Osteoblast (primary cell): ENCODE data around the gene IGSF11. TPM values are rescaled to one million over a fixed set of nuclear protein-coding genes. Genes with fewer than 3 reads are reported as not detected.

Experiments used
- DNase-seq: peaks from one replicate; pipeline ENCODE4 v3.0.0; 2011; ENCODE audit warnings: low spot score, mixed read lengths; ENCODE audit not compliant: insufficient read length; ENCODE audit errors: missing footprints
- H2AFZ ChIP-seq: 2 replicates; pipeline ENCODE4 v1.6.0; 2011; ENCODE audit warnings: mild to moderate bottlenecking, low read length
- H3K27ac ChIP-seq: 2 replicates; pipeline ENCODE4 v1.5.1; 2011; ENCODE audit warnings: mild to moderate bottlenecking, low read depth, low read length, moderate library complexity
- H3K27me3 ChIP-seq: 2 replicates; pipeline ENCODE4 v1.6.0; 2012; ENCODE audit warnings: mild to moderate bottlenecking, control low read depth, inconsistent platforms, low read length, moderate library complexity; ENCODE audit not compliant: insufficient read depth
- H3K36me3 ChIP-seq: 2 replicates; pipeline ENCODE4 v1.5.1; 2011; ENCODE audit warnings: mild to moderate bottlenecking, low read length, control low read depth, moderate library complexity; ENCODE audit not compliant: insufficient read depth
- H3K4me1 ChIP-seq: 2 replicates; pipeline ENCODE4 v1.5.1; 2011; ENCODE audit warnings: mild to moderate bottlenecking, low read length, control low read depth, moderate library complexity; ENCODE audit not compliant: insufficient read depth
- H3K4me2 ChIP-seq: 2 replicates; pipeline ENCODE4 v1.6.0; 2011; ENCODE audit warnings: mild to moderate bottlenecking, low read length; ENCODE audit not compliant: insufficient read depth
- H3K4me3 ChIP-seq: fragments of 200-600 bp; sonication (generic); 3 replicates; pipeline ENCODE4 v1.5.1; 2012; ENCODE audit warnings: mild to moderate bottlenecking, low read length, inconsistent platforms; ENCODE audit not compliant: insufficient read depth
- H3K79me2 ChIP-seq: 2 replicates; pipeline ENCODE4 v1.6.0; 2012; ENCODE audit warnings: mild to moderate bottlenecking, low read length, control low read depth, inconsistent platforms; ENCODE audit not compliant: insufficient read depth
- H3K9me3 ChIP-seq: 2 replicates; pipeline ENCODE4 v1.5.1; 2011; ENCODE audit warnings: low read depth, low read length, control low read depth
- H4K20me1 ChIP-seq: 2 replicates; pipeline ENCODE4 v1.6.0; 2012; ENCODE audit warnings: mild to moderate bottlenecking, low read length, control low read depth; ENCODE audit not compliant: insufficient read depth
- CTCF ChIP-seq: IDR thresholded peaks from 2 replicates; pipeline ENCODE4 v1.5.1; 2011; ENCODE audit warnings: mild to moderate bottlenecking, low read depth, low read length, moderate library complexity; ENCODE audit errors: extremely low read depth
- total RNA-seq: library from RNA; depleted of rRNA; stranded (reverse); fragments of >200 nt; gene quantifications from 2 replicates; pipeline ENCODE4 v1.2.3, GENCODE V29; 2012

Gene IGSF11
- total RNA-seq, 1 donor: 0.36 TPM

- Histone ChIP-seq H3K9me3 (no peaks in the 10 kb centered on the region), H3K36me3 (no peaks in the 10 kb centered on the region), H4K20me1 (no peaks in the 10 kb centered on the region), H3K4me1 (no peaks in the 10 kb centered on the region), H2AFZ (no peak overlapping the region), H3K4me3 (no peak overlapping the region), H3K4me2 (no peak overlapping the region), H3K27ac (no peak overlapping the region), H3K79me2 (no peaks in the 10 kb centered on the region), H3K27me3 (no peaks in the 10 kb centered on the region)
- no peak for TF ChIP-seq CTCF
- DNase-seq: no peak
These were observed 85.4 kb downstream of the IGSF11 start for GRCh38 chr3:118949113-118949760.

GRCh38 chr3:118948146-118948545 lies 86.5 kb downstream of the IGSF11 start:
- no peaks in the 10 kb centered on the region for H3K79me2 ChIP-seq
- DNase-seq: no peak
- no peak overlapping the region for H2AFZ ChIP-seq
- H3K9me3 ChIP-seq: no peaks in the 10 kb centered on the region
- H3K4me1 ChIP-seq: no peaks in the 10 kb centered on the region
- H3K4me3 ChIP-seq: no peak overlapping the region
- no peak overlapping the region for H3K27ac ChIP-seq
- no peak for TF ChIP-seq CTCF
- no peaks in the 10 kb centered on the region for H3K27me3 ChIP-seq
- H4K20me1 ChIP-seq: no peaks in the 10 kb centered on the region
- no peaks in the 10 kb centered on the region for H3K36me3 ChIP-seq
- no peak overlapping the region for H3K4me2 ChIP-seq

GRCh38 chr3:118946449-118946848 lies 88.2 kb downstream of the IGSF11 start:
- DNase-seq: no peak
- Histone ChIP-seq H3K79me2 (no peaks in the 10 kb centered on the region), H3K4me3 (no peak overlapping the region), H2AFZ (no peak overlapping the region), H3K9me3 (no peaks in the 10 kb centered on the region), H3K4me2 (no peak overlapping the region), H3K4me1 (no peaks in the 10 kb centered on the region), H3K27me3 (no peaks in the 10 kb centered on the region), H3K27ac (no peak overlapping the region), H3K36me3 (no peaks in the 10 kb centered on the region), H4K20me1 (no peaks in the 10 kb centered on the region)
- no peak for TF ChIP-seq CTCF

- TF ChIP-seq CTCF: no peak
- H3K27ac ChIP-seq: no peak overlapping the region
- no peaks in the 10 kb centered on the region for H3K4me1 ChIP-seq
- H3K4me3 ChIP-seq: no peak overlapping the region
- no peaks in the 10 kb centered on the region for H3K9me3 ChIP-seq
- no peak for DNase-seq
- no peaks in the 10 kb centered on the region for H3K36me3 ChIP-seq
- H4K20me1 ChIP-seq: no peaks in the 10 kb centered on the region
- no peak overlapping the region for H3K4me2 ChIP-seq
- H2AFZ ChIP-seq: no peak overlapping the region
- no peaks in the 10 kb centered on the region for H3K27me3 ChIP-seq
- no peaks in the 10 kb centered on the region for H3K79me2 ChIP-seq
These were observed 88.8 kb downstream of the IGSF11 start for GRCh38 chr3:118945834-118946233.
